ENCODE data around the gene HBB.

GRCh38 chr11:5232821-5233220 lies 6.0 kb upstream of the HBB start:
- TF ChIP-seq CTCF (tag by site-specific recombination; IDR thresholded peaks at IDR 0.05) = no peak
- TF ChIP-seq ATF2 (tag by site-specific recombination; IDR thresholded peaks at IDR 0.05; ENCODE audit: low read depth) = no peak
- no peak for TF ChIP-seq ZNF473 (tag by site-specific recombination; IDR thresholded peaks at IDR 0.05)
